ENCODE data around the gene ACTN3. TPM values are rescaled to one million over a fixed set of nuclear protein-coding genes. Genes with fewer than 3 reads are reported as not detected.

ACTN3 gene
- total RNA-seq, 1 donor from 2014 or later, result 20.2 TPM

- Histone ChIP-seq H3K9ac (no peak overlapping the region), H3K4me1 (no peaks in the 10 kb centered on the region), H4K20me1 (ENCODE audit: low read depth) (no peaks in the 10 kb centered on the region), H2AFZ (replicated peaks) (no peak overlapping the region), H3K4me3 (no peak overlapping the region), H3K27ac (no peak overlapping the region), H3K9me3 (ENCODE audit: low read depth) (no peaks in the 10 kb centered on the region), H3K4me2 (no peak overlapping the region), H3K36me3 (no peaks in the 10 kb centered on the region), H3K79me2 (ENCODE audit: low read depth) (peaks cover 1% of the 10 kb centered on the region), H3K27me3 (no peaks in the 10 kb centered on the region), H3F3A (ENCODE audit: low read depth) (peaks cover 12% of the 10 kb centered on the region)
- Mint-ChIP-seq H3K9me3 (no peaks in the 10 kb centered on the region), H3K27ac (no peak overlapping the region), H3K36me3 (peaks cover 11% of the 10 kb centered on the region), H3K4me1 (no peaks in the 10 kb centered on the region), H3K27me3 (ENCODE audit: insufficient read depth, low read depth) (no peaks in the 10 kb centered on the region), H3K4me3 (no peak overlapping the region)
- DNase-seq (ENCODE audit: low spot score), result no peak
- TF ChIP-seq EZH2 (IDR thresholded peaks at IDR 0.05), result no peak
- TF ChIP-seq CTCF (IDR thresholded peaks at IDR 0.05), result no peak
- no peak for TF ChIP-seq EZH2phosphoT487 (IDR thresholded peaks at IDR 0.05)
These were observed 63.3 kb downstream of the ACTN3 start for GRCh38 chr11:66609721-66610617.

GRCh38 chr11:66612458-66612857 lies 65.8 kb downstream of the ACTN3 start:
- no peak overlapping the region for H3K4me2 ChIP-seq
- H2AFZ ChIP-seq (replicated peaks), result no peak overlapping the region
- no peak for DNase-seq (ENCODE audit: low spot score)
- no peaks in the 10 kb centered on the region for H3K36me3 ChIP-seq
- peaks cover 30% of the 10 kb centered on the region for H3F3A ChIP-seq (ENCODE audit: low read depth)
- no peak overlapping the region for H3K27ac ChIP-seq
- peaks cover 9% of the 10 kb centered on the region for H4K20me1 ChIP-seq (ENCODE audit: low read depth)
- Mint-ChIP-seq H3K36me3 (peaks cover 6% of the 10 kb centered on the region), H3K27me3 (ENCODE audit: insufficient read depth, low read depth) (no peaks in the 10 kb centered on the region), H3K4me3 (no peak overlapping the region), H3K27ac (no peak overlapping the region), H3K9me3 (no peaks in the 10 kb centered on the region), H3K4me1 (peaks cover 7% of the 10 kb centered on the region)
- peaks cover 19% of the 10 kb centered on the region for H3K79me2 ChIP-seq (ENCODE audit: low read depth)
- H3K9ac ChIP-seq, result no peak overlapping the region
- TF ChIP-seq EZH2phosphoT487 (IDR thresholded peaks at IDR 0.05) (no peak), EZH2 (IDR thresholded peaks at IDR 0.05) (no peak), CTCF (IDR thresholded peaks at IDR 0.05) (no peak)
- H3K9me3 ChIP-seq (ENCODE audit: low read depth), result no peaks in the 10 kb centered on the region
- no peaks in the 10 kb centered on the region for H3K27me3 ChIP-seq
- H3K4me3 ChIP-seq, result no peak overlapping the region
- H3K4me1 ChIP-seq, result no peaks in the 10 kb centered on the region

Other genes starting within 250 kb of the ACTN3 start
- 0.62 and 0.99 TPM in 2 replicates for gene CD248, start 229.9 kb upstream of the ACTN3 start, total RNA-seq (ENCODE audit: low replicate concordance)
- 0.56 and 2.6 TPM in 2 replicates for gene RIN1, start 210.5 kb upstream of the ACTN3 start, total RNA-seq (ENCODE audit: low replicate concordance)
- gene BRMS1, start 201.8 kb upstream of the ACTN3 start, total RNA-seq (ENCODE audit: low replicate concordance), result 16.4 and 34.6 TPM in 2 replicates
- gene B4GAT1, start 199.3 kb upstream of the ACTN3 start, total RNA-seq (ENCODE audit: low replicate concordance), result 40.9 and 57.1 TPM in 2 replicates
- gene SLC29A2, start 175.1 kb upstream of the ACTN3 start, total RNA-seq (ENCODE audit: low replicate concordance), result 6.9 and 15.3 TPM in 2 replicates
- 0.65 TPM in 1 of 2 replicates, not detected in the other for gene NPAS4, start 125.9 kb upstream of the ACTN3 start, total RNA-seq (ENCODE audit: low replicate concordance)
- 82.0 and 131 TPM in 2 replicates for gene MRPL11, start 108.1 kb upstream of the ACTN3 start, total RNA-seq (ENCODE audit: low replicate concordance)
- 2.7 and 9.1 TPM in 2 replicates for gene PELI3, start 80.0 kb upstream of the ACTN3 start, total RNA-seq (ENCODE audit: low replicate concordance)
- 41.3 and 70.1 TPM in 2 replicates for gene DPP3, start 66.5 kb upstream of the ACTN3 start, total RNA-seq (ENCODE audit: low replicate concordance)
- gene BBS1, start 36.3 kb upstream of the ACTN3 start, total RNA-seq (ENCODE audit: low replicate concordance), result 42.0 and 68.9 TPM in 2 replicates
- gene ZDHHC24, start 855 bp upstream of the ACTN3 start, total RNA-seq (ENCODE audit: low replicate concordance), result 4.1 and 10.0 TPM in 2 replicates
- 1.1 TPM in 1 of 2 replicates, not detected in the other for gene CTSF, start 21.7 kb downstream of the ACTN3 start, total RNA-seq (ENCODE audit: low replicate concordance)
- gene CCDC87, start 46.2 kb downstream of the ACTN3 start, total RNA-seq (ENCODE audit: low replicate concordance), result 0.22 and 1.2 TPM in 2 replicates
- 44.3 and 76.1 TPM in 2 replicates for gene CCS, start 46.3 kb downstream of the ACTN3 start, total RNA-seq (ENCODE audit: low replicate concordance)
- 38.2 and 63.8 TPM in 2 replicates for gene RBM14, start 69.7 kb downstream of the ACTN3 start, total RNA-seq (ENCODE audit: low replicate concordance)
- 172 and 206 TPM in 2 replicates for gene RBM4, start 91.8 kb downstream of the ACTN3 start, total RNA-seq (ENCODE audit: low replicate concordance)
- gene RBM4B, start 131.0 kb downstream of the ACTN3 start, total RNA-seq (ENCODE audit: low replicate concordance), result 30.2 and 40.6 TPM in 2 replicates
- gene SPTBN2, start 182.3 kb downstream of the ACTN3 start, total RNA-seq (ENCODE audit: low replicate concordance), result 14.5 and 51.7 TPM in 2 replicates

All from neural progenitor cell (in vitro differentiated cells).